Epithelial cell of proximal tubule (primary cell): ENCODE data around the gene MMS22L. TPM values are rescaled to one million over a fixed set of nuclear protein-coding genes. Genes with fewer than 3 reads are reported as not detected.

Source experiments
- DNase-seq: peaks from one replicate; pipeline ENCODE4 v3.0.0-alpha.2; 2011; ENCODE audit warnings: low read depth
- H3K4me3 ChIP-seq: 2 replicates; pipeline ENCODE4 v1.5.1; 2011; ENCODE audit warnings: low read depth, mild to moderate bottlenecking, low read length
- total RNA-seq: library from RNA; depleted of rRNA; stranded (reverse); fragments of >200 nt; gene quantifications from 2 replicates; pipeline ENCODE4 v1.2.3, GENCODE V29; 2015
- TF ChIP-seq, protein P1 (sequence below): conservative IDR thresholded peaks from 2 replicates; pipeline ENCODE4 v1.5.1; 2012; ENCODE audit warnings: low read depth, mild to moderate bottlenecking, low read length

MMS22L gene
- total RNA-seq, 1 donor from 2014 or later, result 10.7 TPM

DNA sequence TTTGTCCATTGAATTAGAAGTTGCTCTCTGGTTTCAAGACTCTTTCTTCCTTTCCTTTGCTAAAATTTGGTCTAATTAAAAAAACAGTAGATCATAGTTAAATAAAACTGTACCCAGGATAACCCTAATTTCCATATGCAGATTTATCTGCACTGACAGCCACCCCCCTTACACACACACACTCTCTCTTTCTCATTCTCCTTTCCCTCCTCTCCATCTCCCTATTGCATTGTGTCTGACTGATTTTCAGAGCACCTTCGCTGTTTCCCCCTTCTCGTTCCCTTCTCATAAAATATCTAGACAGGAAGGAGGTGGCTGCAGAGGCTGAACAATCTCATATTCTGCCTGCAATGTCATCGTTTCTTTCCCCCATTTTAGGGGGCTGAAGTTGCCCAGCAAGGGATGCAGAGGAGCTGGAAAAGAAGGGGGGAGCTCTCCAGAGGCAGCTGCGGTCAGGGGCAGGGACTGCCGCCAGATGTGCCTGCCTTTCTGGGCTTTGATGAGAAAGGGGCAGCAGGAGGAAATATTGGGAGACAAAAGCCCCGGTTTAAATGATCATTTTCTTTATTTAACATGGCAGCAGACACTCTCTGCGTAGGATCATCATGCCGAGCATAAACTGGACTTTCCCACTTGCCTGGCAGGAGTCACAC lies 22.5 kb upstream of the MMS22L start:
- TF ChIP-seq, protein P1, sequence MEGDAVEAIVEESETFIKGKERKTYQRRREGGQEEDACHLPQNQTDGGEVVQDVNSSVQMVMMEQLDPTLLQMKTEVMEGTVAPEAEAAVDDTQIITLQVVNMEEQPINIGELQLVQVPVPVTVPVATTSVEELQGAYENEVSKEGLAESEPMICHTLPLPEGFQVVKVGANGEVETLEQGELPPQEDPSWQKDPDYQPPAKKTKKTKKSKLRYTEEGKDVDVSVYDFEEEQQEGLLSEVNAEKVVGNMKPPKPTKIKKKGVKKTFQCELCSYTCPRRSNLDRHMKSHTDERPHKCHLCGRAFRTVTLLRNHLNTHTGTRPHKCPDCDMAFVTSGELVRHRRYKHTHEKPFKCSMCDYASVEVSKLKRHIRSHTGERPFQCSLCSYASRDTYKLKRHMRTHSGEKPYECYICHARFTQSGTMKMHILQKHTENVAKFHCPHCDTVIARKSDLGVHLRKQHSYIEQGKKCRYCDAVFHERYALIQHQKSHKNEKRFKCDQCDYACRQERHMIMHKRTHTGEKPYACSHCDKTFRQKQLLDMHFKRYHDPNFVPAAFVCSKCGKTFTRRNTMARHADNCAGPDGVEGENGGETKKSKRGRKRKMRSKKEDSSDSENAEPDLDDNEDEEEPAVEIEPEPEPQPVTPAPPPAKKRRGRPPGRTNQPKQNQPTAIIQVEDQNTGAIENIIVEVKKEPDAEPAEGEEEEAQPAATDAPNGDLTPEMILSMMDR, result no peak
- no peak for DNase-seq
- no peak overlapping the region for H3K4me3 ChIP-seq

DNA sequence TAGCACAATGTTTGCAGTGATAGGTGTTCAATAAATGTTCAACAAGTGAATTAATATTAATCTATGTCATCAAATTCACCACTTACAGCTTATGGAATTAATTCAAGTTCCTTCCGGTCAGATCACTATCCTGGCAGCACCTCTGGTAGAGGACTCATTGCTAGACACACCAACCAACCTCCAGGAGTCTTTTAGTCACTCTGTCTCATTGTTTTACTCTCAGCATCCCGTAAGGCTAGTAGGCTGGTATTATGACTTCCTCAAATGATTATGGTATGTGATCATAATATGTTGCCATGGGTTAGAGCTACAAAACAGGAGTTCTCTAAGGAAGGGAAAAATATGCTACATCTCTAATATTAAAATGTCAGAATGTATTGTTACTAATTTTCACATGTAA lies 21.7 kb upstream of the MMS22L start:
- no peak overlapping the region for H3K4me3 ChIP-seq
- TF ChIP-seq, protein P1, result no peak
- DNase-seq, result no peak

DNA sequence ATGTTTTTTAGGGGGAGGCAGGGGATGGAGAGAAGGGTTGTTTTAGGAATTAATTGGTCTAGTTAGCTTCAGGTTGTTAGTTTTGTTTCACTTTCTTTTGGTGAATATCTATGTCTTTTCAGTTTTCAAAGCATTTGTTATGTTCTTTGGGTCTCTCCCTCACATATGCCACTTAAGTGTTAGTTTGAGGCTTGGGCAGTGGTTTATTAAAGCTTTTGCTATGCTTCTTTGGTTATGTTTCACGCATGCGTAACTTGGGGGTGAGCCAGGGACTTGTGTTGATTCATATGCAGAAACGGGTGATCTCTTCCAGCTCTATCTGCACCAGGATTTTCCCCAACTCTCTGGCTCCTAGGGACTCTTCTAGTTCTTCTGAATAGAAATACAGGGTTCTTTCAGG lies 11.4 kb upstream of the MMS22L start:
- H3K4me3 ChIP-seq, result peak overlapping the region; percentile 9
- DNase-seq, result peak; percentile 39
- TF ChIP-seq, protein P1, result no peak

DNA sequence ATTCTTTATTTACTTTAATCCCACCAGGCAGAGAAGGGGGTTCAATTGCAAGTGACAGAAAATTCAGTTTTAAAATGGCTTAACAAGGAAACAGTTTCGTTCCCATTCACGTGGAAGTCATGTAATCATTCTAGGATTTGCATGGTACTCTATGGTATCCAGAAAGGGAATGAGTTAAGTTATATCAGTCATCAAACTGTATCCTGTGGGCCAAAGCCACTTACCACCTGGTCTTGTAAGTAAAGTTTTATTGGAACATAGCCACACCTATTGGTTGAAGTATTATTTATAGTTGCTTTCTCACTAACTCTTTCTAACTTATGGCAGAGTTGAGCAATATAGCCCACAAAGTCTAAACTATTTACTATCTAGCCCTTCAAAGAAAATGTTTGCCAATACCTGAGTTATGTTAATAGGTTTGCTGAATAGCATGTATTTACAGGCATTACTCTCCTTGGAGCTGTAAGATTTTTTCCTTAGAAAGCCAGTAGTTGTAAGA lies 10.2 kb upstream of the MMS22L start:
- TF ChIP-seq, protein P1, result no peak
- H3K4me3 ChIP-seq, result no peak overlapping the region
- no peak for DNase-seq

DNA sequence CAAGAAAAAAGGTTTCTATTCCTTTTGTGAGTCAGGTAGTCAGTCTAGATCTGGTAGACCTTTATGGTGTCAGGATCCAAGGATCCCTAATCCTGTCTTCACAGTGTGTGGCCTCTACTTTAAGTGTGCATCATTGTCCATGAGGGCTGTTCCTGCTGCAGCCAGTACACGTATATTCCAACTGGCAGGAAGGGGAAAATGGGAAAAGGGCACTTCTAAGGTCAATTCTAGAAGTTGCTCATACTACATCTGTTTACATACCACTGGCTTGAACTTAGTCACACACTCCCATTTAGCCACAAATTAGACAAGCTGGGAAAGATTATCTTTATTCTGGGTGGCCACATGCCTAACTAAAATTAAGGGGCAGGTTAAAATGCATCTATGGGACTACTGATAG lies 9.7 kb upstream of the MMS22L start:
- H3K4me3 ChIP-seq, result no peak overlapping the region
- TF ChIP-seq, protein P1, result no peak
- DNase-seq, result no peak

DNA sequence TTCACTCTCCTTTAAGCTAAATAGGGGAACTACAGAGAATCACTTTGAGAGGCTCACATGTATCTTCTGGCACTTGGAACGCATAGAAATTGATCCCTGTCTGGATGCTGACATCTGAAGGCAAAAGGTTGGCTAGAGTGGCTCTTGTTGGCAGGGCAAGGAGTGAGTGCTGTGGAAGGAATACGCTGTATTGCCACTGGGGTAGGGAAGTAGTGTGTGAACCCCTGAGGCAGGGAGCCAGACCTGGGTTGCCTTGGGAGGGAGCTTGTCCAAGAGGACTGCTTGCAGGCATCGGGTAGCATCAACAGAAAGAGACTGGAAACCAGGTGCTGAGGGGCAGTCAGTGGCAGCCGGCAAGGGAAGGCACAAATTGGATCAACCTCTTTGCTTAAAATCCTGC lies 8.9 kb upstream of the MMS22L start:
- no peak overlapping the region for H3K4me3 ChIP-seq
- TF ChIP-seq, protein P1, result no peak
- no peak for DNase-seq

DNA sequence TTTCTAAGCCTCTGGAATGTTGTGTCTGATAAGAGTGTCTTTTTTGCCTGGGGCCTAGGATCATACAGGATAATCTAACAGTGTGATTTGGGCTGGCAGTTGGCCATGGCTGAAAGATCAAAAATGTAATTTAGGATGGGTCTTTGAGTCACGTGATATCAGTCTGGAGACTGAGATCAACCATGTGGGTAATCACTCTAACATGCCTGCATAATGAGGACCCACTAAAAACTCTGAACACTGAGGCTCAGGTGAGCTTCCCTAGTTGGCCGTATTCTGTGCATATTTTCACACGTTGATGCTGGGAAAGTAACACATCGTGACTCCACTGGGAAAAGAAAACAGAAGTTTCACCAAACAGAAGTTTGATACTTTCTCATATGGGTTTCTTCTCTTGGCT lies 6.3 kb upstream of the MMS22L start:
- H3K4me3 ChIP-seq, result no peak overlapping the region
- DNase-seq, result no peak
- TF ChIP-seq, protein P1, result no peak
